Stimulated activated CD4-positive, alpha-beta T cell treated with anti-CD3 and anti-CD28 coated beads, Interleukin-15, amount 100 ng/mL, for 48 hours (primary cell): ENCODE measurements around the gene AXIN2.
"Not testable (repeated sequence)": the region's sequence is repeated elsewhere in the genome, so short reads cannot be mapped to it uniquely, and the experiment has no call there.

ENCODE experiments used
- DNase-seq, 2 donors: peaks; one replicate each; pipeline ENCODE4 v3.0.0-alpha.2; 2020; ENCODE audit warnings: low read depth in 2 of 2

The AXIN2 gene

DNA sequence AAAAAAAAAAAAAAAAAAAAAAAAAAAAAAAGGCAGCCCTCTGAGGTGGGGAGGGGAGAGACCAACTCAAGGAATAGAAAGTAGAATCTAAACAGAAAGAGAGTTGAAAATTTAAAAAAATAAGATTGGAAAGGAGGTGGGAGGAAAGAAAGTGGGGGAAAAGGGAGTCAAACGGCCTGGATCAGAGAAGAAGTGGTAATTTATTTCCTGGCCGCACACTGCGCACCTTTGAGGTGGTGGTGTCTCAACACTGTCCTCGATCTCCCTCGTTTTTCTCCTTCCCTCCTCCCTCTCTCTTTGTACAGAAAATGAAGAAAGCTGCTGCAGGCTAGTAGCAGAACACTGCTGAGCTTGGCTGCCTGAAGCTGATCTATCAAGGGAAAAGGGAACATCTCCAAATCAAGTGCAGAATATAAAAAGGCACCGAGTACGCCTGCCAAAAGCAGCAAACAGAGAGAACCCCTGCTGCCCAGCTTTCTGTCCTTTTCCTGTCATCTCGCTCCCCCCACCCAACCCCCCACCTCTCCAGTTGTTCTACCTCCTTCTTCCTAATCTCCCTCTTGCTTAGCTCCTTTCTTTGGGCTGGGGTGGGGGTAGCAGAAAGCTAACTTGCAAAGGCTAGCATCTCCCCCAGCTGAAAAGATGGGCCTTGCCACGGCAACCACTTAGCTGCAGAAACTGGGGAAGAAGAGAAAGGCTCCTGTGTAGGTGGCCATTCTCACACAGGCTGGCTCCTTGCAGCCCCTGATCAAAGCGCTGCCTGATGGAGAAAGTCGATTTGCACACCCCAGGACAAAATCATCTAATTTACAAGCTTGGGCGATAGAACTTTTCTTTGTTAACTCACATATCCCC, 22.5 kb downstream of the AXIN2 start:
- no peak for DNase-seq

DNA sequence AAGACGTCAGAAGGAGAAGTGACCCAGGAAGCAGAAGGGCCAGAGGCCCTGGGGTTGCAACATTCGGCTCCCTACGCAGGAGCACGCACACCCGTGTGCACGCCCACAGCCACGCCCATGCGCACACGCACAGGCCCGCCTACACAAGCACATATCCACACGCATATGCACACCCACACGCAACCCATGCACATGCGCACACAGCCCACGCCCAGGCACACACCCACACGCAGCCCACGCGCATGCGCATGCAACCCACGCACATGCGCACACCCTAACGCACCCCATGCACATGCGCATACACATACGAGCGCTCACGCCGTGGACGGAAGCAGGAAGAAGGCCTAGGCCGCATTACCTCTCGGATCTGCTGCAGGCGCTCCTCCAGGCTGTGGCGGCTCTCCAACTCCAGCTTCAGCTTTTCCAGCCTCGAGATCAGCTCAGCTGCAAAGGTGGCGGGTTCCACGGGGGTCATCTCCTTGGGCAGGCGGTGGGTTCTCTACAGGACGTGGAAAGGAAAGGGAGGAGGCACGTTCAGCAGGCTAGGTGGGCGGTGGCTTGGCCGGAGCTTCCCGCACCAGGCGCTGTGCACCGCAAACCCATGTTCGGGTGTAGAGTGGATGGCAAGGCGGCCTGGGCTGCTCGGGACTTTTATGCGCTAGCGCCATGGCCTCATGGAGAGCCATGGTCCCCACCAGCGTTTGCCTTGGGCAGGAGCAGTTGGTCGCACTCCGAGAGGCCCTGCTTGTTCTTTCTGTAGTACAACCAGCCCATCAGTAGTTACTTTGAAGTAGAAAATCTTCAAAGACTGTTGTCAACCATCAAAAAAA, 23.4 kb downstream of the AXIN2 start:
- no peak for DNase-seq

DNA sequence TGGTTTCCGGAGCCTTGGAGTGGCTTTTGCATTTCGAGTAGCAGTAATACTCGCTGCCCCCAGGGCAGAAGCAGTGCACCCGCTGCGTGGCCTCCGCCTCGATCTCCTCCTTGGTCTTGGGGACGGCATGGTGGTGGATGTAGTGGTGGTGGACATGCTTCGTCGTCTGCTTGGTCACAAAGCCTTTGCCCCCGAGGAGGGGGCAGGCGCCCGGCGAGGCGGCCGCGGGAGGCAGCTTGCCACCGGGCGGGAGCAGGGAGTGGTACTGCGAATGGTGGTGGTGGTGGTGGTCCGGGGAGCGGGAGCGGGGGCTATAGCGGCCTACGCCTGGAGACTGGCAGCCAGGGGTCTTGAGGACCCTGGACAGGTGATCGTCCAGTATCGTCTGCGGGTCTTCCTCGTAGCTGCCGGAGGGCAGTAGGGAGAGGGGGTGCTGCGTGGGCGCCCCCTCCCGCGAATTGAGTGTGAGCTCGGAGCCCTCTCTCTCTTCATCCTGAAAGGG, 24.1 kb downstream of the AXIN2 start:
- DNase-seq = no peak

DNA sequence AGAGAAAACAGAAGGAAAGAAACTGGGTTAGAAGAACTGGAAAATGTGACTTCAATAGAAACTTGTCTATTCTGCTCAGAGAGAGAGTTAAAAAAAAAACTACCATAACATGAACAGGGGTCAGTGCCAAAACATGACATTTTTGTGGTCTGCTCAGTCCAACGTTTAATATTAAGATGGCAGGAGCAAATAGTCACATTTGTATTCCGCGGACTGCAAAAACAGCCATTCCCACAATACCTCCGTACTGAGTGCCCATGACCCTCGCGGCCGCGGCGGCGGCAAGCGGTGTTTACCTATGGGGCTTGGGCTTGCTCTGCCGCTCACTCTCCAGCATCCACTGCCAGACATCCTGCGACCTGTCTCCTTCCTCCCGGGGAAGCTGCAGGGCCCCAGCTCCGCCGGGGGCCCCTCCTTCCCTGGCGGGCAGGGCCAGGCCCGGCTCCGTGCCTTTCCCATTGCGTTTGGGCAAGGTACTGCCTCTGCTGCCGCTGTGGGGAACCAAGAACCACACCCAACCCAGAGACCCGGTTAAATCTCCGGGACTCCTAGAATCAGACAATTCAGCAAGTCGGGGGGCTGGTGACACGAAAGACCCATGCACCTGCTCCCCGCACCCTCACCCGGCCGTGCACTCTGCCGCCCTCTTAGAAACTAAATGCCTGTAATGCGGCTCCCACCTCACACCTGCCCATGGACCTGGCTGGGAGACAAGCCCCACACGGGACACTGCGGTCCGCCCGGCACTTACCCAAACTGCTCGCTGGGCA, 24.7 kb downstream of the AXIN2 start:
- no peak for DNase-seq

DNA sequence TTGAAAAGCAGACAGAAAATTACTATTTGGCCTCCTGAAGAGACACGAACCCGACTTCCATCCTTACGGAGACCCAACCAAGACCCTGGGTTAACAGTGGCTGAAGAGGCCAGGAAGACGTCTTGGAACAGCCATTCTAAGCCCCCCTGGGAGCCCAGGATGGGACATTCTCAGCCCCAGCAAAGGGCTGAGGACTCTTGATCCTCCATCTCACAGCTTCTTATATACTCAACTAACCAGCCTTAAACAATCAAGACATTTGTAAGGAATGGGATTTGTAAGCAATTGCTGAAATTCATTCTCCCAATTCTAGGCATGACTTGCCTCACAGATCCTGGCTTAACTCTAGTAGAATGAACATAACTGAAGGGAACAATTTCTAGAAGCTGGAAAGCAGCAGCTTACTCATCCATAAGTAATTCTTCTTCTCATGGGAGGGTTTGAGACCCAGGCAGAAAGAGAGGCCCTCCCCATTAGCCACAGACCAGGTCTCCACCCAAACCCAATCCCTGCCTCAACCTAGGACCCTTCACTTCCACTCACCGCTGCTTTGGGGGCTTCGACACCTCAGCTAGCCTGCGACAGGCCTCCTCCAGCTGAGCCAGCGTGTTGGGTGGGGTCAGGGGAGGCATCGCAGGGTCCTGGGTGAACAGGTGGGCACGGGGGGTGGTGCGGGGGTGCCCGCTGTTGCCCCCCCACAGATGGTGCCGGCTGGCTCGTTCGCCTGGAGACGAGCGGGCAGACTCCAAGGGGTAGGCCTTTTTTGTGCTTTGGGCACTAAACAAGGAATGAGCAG, 25.5 kb downstream of the AXIN2 start:
- no peak for DNase-seq

DNA sequence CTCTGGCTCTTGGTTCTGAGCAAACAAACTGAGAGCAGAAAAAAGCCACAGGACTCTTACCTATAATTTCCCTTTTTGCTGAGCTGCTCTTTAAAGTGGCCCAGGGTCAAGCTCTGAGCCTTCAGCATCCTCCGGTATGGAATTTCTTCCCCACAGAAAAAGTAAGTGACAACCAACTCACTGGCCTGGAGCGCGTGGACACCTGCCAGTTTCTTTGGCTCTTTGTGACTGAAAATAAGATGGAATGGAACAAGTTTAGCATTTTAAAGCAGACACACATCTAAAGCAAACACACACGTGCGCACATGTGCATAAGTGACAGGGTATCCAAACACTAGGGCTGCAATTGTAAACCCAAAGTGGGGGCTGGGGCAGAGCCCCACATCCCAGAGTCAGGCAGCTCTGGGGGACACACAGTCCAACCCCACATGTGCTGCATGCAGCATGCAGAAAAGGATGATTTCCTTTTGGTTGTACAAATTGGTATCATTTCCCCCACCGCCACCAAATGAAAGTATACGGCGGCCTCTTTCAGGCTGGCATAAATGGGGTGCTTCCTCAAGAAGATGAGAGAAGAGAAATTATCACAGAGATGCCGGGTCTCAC, 27.5 kb downstream of the AXIN2 start:
- no peak for DNase-seq

DNA sequence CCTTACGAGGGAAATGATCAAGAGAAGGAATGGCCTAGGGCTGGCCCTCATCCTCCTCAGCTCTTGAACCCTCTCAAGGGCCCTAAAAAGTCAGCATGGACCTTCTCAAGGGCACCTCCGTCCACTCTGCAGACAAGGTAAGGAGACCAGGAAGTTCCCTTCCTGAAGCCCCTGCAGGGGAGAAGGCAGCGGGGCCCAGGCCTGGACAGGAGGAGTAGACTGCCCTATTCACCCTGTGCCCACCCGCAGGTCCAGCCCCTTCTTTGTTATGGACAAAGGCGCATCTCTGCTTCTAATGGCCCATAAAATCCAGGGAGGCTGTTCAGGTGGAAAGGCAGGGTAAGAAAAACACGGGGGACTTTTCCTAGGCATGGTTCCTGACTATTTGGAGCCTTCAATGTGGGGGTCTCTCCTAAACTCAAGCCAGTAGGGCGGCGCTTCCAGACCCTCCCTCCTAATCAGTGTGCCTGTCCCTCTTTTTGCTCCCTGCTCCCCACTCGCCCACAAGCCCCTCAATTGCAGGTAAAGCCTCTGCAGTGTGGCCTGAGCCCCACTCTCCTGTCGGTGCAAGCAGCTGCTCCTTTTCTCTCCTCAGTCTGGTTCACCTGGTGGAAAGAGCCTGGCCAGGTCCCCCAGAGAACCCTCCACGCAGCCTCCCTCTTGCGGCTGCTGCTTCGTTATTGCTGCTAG, 28.2 kb downstream of the AXIN2 start:
- DNase-seq = no peak

DNA sequence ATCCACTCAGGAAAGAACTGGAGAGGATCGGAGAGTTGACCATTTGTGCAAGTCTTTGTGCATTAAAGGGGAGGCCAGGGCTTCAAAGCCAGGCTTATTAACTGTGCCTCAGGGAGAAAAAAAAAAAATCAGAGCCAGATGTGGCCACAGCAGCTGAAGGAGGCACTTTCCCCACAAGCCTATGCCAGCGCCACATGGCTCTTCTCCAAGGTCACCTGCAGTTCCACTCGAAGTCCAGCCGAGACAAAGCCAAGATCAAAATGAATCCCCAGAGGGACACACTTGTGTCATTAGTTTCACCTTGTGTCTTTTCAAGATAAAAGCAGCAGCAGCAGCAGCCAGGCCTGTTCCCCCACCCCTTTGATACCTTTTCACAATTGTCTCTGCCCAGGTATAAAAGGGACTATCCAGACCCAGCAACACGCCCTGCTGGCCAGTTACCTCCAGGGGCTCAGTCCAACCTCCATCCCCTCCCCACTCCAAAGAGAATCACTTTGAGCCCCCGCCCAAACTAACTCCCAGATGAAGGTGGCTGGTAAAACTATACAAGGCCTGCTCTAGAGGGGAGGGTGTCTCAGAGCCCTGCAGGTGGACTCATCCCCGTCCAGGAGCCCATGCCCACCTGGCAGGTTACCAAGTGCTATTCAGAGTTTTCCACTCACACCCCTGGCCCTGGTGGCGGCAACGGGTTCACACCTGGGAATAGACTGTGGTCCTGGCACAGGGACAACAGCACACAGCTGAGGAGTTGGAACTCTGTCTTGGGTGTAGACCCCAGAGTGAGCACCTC, 29.2 kb downstream of the AXIN2 start:
- no peak for DNase-seq

DNA sequence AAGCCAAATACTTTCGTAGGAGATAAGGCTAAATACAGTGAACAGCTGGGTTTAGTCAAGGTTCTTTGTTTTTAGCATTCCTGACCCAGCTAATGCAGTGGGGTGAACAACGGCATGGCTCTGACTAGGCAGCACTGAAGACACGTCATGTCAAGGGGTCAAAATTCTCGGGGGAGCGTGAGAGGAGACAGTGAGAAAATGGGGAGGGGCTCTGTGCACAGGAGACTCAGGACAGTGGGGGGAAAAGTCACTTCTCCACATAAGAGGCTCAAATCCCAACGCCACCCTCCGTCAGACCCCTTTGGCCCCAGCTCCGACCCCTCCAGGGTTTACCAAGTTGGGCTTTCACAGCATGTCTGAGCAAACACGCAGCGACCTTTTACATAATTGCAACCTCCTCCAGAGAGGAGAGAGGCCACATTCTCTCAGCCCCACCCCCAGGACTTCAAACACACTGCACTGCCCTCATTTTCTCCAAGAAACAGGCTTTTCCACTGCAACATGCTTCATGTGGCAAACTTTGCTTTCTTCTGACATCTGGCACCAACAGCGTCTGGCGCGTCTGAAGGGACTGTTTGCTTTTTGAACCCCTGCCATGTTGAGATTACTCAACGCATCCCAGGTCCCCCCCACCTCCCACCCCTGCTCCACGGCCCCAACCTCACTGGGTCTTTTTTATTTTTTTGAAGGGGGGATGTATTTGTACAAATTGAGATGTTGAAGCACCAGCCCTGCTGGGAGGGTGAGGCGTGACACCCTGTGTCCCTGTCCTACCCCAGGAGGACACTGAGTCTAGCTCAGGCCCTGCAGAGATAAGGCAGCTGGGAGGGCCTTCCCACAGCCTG, 30.0 kb downstream of the AXIN2 start:
- DNase-seq = no peak

DNA sequence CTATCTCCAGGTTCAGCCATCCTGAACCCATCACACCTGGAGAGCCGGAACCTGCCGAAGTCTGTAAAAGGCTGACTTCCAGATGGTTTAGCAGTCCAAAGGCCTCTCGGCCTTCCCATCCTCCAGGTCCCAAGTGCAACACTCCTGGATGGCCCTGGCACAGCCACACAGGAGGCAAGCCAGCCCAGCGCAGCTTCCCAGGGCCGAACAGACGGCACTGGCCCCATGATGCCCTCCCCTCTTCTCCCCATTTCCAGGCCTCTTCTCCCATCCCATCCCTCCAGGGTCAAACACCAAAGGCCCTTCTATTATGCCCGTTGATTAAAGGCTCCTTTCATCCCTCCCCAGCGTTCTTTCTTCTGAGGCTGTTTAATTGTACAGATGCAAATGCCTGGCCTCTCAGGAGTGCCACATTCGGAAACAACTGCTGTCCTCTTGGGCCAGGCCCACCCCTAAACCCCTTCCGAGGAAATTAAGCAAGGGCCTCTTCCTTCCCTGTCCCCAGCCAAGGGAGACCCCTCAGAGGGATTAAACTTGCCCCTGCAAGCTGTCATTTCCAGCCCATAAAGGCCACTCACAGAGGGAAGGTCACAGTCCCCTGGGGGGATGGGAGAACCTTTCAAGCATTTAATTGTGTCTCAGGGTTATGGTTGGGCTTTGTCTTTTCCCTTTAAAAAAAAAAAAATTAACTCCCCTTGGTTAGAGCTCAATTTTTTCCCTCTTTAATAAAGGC, 30.8 kb downstream of the AXIN2 start:
- no peak for DNase-seq

DNA sequence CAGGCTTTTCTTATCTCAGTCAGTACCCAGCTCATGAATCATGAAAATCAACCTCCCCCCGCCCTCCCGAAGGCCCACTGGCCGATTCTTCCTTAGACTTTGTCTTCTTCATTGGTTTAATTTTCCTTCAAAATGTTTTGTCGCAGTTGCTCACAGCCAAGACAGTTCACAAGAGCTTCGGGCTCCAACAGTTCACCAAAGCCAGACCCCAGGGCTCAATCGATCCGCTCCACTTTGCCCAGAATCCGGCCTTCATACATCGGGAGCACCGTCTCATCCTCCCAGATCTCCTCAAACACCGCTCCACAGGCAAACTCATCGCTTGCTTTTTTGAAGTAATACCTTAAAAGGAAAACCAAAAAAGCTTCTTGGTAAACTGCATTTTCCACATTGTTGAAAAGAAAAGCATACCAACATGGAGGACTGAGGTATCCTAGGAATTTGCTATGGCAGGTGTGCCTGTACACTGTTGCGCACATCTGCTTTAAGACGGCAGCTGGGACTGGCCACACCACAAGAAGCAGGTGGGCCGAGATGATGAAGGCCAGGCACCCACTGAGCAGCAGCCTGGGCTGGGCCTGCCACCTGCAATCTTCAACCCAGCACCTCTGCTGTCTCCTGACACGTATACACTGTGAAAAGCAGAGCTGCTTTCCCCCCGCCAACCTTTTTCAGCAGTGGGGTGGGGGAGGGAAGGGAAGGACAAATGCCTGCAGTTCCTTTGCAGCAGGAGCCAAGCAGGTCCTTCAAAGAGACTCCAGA, 31.5 kb downstream of the AXIN2 start:
- DNase-seq = no peak

DNA sequence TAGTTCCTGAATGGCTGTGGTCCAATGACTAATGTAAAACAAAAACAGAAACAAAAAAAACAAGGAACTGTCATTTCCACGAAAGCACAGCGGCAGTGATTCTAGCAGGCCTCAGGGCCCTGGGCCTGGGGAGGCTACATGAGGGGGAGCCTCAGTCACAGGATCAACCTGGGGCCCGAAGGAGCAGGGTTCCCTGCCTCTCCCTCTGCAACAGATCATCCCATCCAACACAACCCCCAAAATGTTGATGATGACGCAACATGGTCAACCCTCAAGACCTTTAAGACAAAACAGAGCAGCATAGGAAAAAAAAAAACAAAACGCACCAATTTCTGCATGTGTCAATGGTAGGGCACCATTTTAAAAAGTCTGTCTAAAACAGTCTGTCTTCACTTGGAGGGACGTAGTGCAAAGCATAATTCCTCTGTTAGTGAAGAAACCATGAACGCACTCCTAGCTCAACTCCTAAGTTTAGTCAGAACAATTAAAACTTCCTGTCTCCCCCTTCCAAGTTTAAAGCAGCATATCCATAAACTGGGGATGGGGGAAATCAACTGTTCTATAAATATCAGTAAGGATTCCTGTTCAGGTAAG, 32.3 kb downstream of the AXIN2 start:
- DNase-seq = no peak

DNA sequence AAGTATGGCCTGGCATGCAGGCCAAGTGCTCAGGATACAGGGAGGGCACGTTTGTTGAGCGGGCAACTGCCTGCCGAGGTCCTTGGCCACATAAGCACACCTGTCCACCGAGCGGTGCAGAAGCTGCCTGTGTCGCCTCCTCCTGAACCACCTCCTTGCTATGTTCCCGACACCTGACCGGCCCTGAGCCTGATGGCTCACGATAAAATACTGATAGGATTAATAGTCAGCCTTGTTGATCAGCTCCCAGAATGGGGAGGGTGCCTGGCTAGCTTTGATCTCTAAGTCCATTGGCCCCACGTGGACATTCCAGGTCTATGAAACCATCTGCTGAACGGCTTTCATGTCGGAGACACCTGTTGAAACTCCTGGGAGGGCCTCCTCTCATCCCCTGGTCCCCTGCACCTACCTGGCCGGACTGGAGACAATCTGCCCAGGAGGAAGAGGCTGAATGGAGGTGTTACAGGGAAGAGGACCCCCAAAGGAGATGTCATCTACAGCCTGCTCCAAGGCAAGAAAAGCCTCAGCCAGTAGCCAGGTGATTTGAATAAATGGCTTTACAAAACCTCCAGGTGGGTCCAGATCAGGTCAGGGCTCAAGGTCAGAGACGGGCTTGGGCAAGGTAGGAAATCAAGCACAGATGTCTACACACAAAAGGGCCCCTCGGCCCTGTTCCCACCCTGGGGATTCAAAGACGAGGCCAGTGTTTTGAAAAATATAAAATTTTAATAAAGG, 33.4 kb downstream of the AXIN2 start:
- DNase-seq = no peak

DNA sequence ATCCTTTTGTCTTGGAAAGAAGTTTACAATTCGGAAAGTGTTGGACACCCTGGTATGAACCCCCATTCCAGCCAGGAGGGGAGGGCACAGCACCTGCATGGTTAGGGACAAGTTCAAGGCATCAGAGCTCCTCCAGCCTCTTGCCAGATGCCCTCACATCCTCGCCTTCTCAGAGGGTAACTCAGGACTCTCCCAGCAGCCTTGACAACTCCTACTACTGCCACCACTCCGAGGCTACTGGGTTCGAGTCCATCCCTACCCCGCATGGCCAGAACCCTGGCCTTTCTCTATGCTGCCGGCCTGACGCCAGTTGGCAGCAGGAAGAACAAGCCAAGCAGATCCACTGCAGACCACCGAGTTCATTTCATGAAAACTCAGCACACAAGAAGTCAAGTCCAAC, 34.1 kb downstream of the AXIN2 start:
- no peak for DNase-seq

DNA sequence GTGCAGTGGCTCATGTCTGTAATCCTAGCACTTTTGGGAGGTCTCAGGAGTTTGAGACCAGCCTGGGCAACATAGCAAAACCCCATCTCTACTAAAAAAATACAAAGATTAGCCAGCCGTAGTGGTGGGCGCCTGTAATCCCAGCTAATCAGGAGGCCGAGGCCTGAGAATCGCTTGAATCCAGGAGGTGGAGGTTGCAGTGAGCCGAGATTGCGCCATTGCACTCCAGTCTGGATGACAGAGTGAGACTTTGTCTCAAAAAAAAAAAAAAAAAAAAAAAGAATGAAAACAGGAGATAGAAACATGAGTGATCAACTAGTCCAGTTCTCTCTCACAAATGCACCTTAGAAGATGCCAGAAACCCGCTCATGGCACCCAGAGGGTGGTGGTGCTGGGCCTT, 34.6 kb downstream of the AXIN2 start:
- DNase-seq = not testable (repeated sequence)
